ENCODE data around the gene EPDR1.
A peak's percentile ranks its signal among the peaks of the same experiment; 100 is the strongest.

EPDR1 gene

DNA sequence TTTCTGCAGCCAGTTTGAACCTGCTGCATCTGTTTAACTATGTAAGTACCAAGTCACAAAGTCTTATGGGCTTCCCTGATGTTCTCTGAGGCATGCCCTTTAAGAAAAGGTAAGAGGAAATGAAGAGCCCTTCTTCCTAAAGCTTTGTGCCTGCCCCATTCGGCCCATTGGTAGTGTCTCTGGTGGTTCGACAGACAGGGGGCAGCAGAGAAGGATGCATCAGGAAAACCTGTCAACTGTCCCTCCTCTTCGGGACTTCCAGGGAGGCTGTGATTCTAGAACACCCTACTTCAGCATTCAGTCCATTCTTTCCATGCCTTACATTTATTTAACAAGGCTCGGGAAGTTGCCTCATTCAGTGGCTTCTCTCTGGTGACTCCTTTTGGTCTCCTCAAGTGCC is 1.9 kb upstream of the EPDR1 start:
- Histone ChIP-seq H3K4me1 (ENCODE audit: control insufficient read depth, insufficient read depth, low read depth, low read length) (peaks cover 12% of the 10 kb centered on the region), H2BK120ac (ENCODE audit: low read depth, low read length) (no peak overlapping the region), H3K14ac (ENCODE audit: low read length in 2 of 2) (no peak overlapping the region), H2BK5ac (ENCODE audit: low read depth, low read length, poor library complexity, severe bottlenecking) (no peak overlapping the region), H3K9ac (ENCODE audit: low read length) (no peak overlapping the region), H3K27me3 (ENCODE audit: control insufficient read depth in 1 of 2, insufficient read depth in 1 of 2, low read length in 2 of 2) (peaks cover 0 to 19% of the 10 kb centered on the region in 2 experiments), H2BK12ac (ENCODE audit: low read length in 2 of 2) (no peak overlapping the region), H3K4me2 (ENCODE audit: low read length, poor library complexity, severe bottlenecking) (no peak overlapping the region), H3K36me3 (ENCODE audit: control insufficient read depth in 1 of 2, insufficient read depth in 2 of 2, low read depth in 1 of 2, low read length in 2 of 2) (no peaks in the 10 kb centered on the region), H3K4ac (ENCODE audit: low read depth in 1 of 2, low read length in 2 of 2) (no peak overlapping the region), H3K23ac (ENCODE audit: low read length in 2 of 2) (no peak overlapping the region), H3K79me1 (replicated peaks; ENCODE audit: low read length, poor library complexity, severe bottlenecking) (peaks cover 8% of the 10 kb centered on the region), H3K4me3 (ENCODE audit: insufficient read depth in 1 of 2, low read depth in 1 of 2, low read length in 2 of 2) (no peak overlapping the region), H2AFZ (ENCODE audit: low read depth, low read length) (no peak overlapping the region), H3K9me3 (ENCODE audit: control insufficient read depth, low read length) (no peaks in the 10 kb centered on the region), H2BK15ac (ENCODE audit: low read depth, poor library complexity, severe bottlenecking) (no peak overlapping the region), H4K91ac (ENCODE audit: low read length) (no peak overlapping the region), H4K8ac (ENCODE audit: low read length) (no peak overlapping the region), H2AK5ac (ENCODE audit: low read length, severe bottlenecking) (no peak overlapping the region), H3K27ac (ENCODE audit: low read length, poor library complexity, severe bottlenecking) (no peak overlapping the region), H3K18ac (ENCODE audit: low read depth in 1 of 2, low read length in 2 of 2) (no peak overlapping the region)
- 62% methylated on average over 4 of the region's 4 CpGs for WGBS
- no peak for DNase-seq

DNA sequence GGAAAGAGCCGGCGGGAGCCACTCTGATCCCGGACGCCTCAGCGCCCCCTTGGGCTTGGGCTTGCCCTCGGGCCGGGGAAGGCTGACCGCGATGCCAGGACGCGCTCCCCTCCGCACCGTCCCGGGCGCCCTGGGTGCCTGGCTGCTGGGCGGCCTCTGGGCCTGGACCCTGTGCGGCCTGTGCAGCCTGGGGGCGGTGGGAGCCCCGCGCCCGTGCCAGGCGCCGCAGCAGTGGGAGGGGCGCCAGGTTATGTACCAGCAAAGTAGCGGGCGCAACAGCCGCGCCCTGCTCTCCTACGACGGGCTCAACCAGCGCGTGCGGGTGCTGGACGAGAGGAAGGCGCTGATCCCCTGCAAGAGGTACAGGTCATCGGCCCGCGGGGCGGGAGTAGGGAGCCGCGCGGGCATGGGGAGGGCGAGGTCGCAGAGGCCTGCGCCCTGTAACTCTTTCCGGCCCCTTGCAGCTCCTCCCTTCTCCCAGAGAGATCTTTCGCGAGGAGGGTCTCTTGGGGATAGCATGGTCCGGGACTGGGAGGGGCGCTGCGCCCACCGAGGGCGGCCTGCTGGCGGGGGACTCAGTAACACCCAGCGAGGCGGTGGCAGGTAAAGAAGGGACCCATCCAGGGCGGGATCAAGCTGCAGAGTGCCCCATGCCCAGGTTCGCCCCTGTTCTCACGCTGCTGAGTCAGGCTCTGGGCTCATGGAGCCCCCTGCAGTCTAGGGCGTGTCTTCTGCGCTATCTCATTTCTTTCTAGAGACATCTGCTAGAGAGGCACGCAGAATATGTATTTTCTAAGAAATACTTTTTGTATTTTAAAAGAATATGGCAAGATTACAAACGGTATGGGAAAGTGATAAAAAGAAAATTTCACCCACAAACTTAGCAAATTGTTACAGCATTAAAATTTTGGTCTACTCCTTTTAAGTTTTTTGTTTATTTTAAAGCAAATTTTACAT is 687 bp downstream of the EPDR1 start:
- Histone ChIP-seq H3K4me1 (ENCODE audit: control insufficient read depth, insufficient read depth, low read depth, low read length) (peaks cover 8% of the 10 kb centered on the region), H4K91ac (ENCODE audit: low read length) (peak overlapping the region; percentile 41), H2AFZ (ENCODE audit: low read depth, low read length) (peak overlapping the region; percentile 80), H3K27me3 (ENCODE audit: control insufficient read depth in 1 of 2, insufficient read depth in 1 of 2, low read length in 2 of 2) (peaks cover 0 to 15% of the 10 kb centered on the region in 2 experiments), H4K8ac (ENCODE audit: low read length) (peak overlapping the region; percentile 89), H3K9me3 (ENCODE audit: control insufficient read depth, low read length) (no peaks in the 10 kb centered on the region), H3K18ac (ENCODE audit: low read depth in 1 of 2, low read length in 2 of 2) (peak overlapping the region in 1 of 2 experiments; percentile 34), H3K4ac (ENCODE audit: low read depth in 1 of 2, low read length in 2 of 2) (no peak overlapping the region), H3K23ac (ENCODE audit: low read length in 2 of 2) (peak overlapping the region in 1 of 2 experiments; percentile 14), H2BK5ac (ENCODE audit: low read depth, low read length, poor library complexity, severe bottlenecking) (no peak overlapping the region), H2AK5ac (ENCODE audit: low read length, severe bottlenecking) (no peak overlapping the region), H3K4me3 (ENCODE audit: insufficient read depth in 1 of 2, low read depth in 1 of 2, low read length in 2 of 2) (peak overlapping the region; percentile 79 to 87), H3K9ac (ENCODE audit: low read length) (peak overlapping the region; percentile 91), H2BK120ac (ENCODE audit: low read depth, low read length) (peak overlapping the region; percentile 38), H2BK12ac (ENCODE audit: low read length in 2 of 2) (peak overlapping the region in 1 of 2 experiments; percentile 11), H3K27ac (ENCODE audit: low read length, poor library complexity, severe bottlenecking) (peak overlapping the region; percentile 11), H3K14ac (ENCODE audit: low read length in 2 of 2) (peak overlapping the region in 1 of 2 experiments; percentile 45), H3K4me2 (ENCODE audit: low read length, poor library complexity, severe bottlenecking) (peak overlapping the region; percentile 97), H3K79me1 (replicated peaks; ENCODE audit: low read length, poor library complexity, severe bottlenecking) (peaks cover 14% of the 10 kb centered on the region), H2BK15ac (ENCODE audit: low read depth, poor library complexity, severe bottlenecking) (peak overlapping the region; percentile 36), H3K36me3 (ENCODE audit: control insufficient read depth in 1 of 2, insufficient read depth in 2 of 2, low read depth in 1 of 2, low read length in 2 of 2) (no peaks in the 10 kb centered on the region)
- peak; percentile 12 for DNase-seq
- under 1% methylated on average over 49 of the region's 63 CpGs for WGBS

DNA sequence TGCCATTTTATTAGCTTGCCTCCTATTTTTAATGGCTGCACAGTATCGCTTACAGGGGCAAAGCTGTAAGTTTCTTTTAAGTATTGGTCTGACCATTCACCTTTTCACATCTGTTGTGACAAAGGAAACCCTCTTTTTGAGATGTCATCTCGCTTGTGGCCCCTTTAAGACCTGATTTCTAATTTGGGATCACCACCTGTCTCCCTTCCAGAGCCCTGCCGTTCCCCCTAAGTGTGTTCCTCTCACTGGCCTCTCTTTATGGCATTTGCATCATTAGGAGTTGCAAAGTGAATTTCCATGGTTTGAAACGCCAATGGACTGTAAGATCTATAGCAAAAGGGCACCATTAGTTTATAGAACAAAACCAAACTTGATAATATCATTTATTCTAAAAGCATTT is 1.4 kb downstream of the EPDR1 start:
- H3K23ac ChIP-seq (ENCODE audit: low read length in 2 of 2), result no peak overlapping the region
- DNase-seq, result no peak
- H3K4me1 ChIP-seq (ENCODE audit: control insufficient read depth, insufficient read depth, low read depth, low read length), result peaks cover 1% of the 10 kb centered on the region
- H4K8ac ChIP-seq (ENCODE audit: low read length), result no peak overlapping the region
- H2BK12ac ChIP-seq (ENCODE audit: low read length in 2 of 2), result no peak overlapping the region
- H3K9ac ChIP-seq (ENCODE audit: low read length), result peak overlapping the region; percentile 91
- H2AFZ ChIP-seq (ENCODE audit: low read depth, low read length), result no peak overlapping the region
- no peak overlapping the region for H2BK120ac ChIP-seq (ENCODE audit: low read depth, low read length)
- no peak overlapping the region for H4K91ac ChIP-seq (ENCODE audit: low read length)
- H3K14ac ChIP-seq (ENCODE audit: low read length in 2 of 2), result no peak overlapping the region
- no peak overlapping the region for H3K18ac ChIP-seq (ENCODE audit: low read depth in 1 of 2, low read length in 2 of 2)
- peaks cover 16% of the 10 kb centered on the region for H3K79me1 ChIP-seq (replicated peaks; ENCODE audit: low read length, poor library complexity, severe bottlenecking)
- no peak overlapping the region for H3K4me2 ChIP-seq (ENCODE audit: low read length, poor library complexity, severe bottlenecking)
- H3K4ac ChIP-seq (ENCODE audit: low read depth in 1 of 2, low read length in 2 of 2), result no peak overlapping the region
- H3K27me3 ChIP-seq (ENCODE audit: control insufficient read depth in 1 of 2, insufficient read depth in 1 of 2, low read length in 2 of 2), result peaks cover 0 to 14% of the 10 kb centered on the region in 2 experiments
- H2AK5ac ChIP-seq (ENCODE audit: low read length, severe bottlenecking), result no peak overlapping the region
- H2BK15ac ChIP-seq (ENCODE audit: low read depth, poor library complexity, severe bottlenecking), result no peak overlapping the region
- no peak overlapping the region for H2BK5ac ChIP-seq (ENCODE audit: low read depth, low read length, poor library complexity, severe bottlenecking)
- no peaks in the 10 kb centered on the region for H3K36me3 ChIP-seq (ENCODE audit: control insufficient read depth in 1 of 2, insufficient read depth in 2 of 2, low read depth in 1 of 2, low read length in 2 of 2)
- WGBS, result 78% methylated on average over 3 of the region's 4 CpGs
- H3K27ac ChIP-seq (ENCODE audit: low read length, poor library complexity, severe bottlenecking), result no peak overlapping the region
- H3K9me3 ChIP-seq (ENCODE audit: control insufficient read depth, low read length), result no peaks in the 10 kb centered on the region
- H3K4me3 ChIP-seq (ENCODE audit: insufficient read depth in 1 of 2, low read depth in 1 of 2, low read length in 2 of 2), result peak overlapping the region in 1 of 2 experiments; percentile 87

DNA sequence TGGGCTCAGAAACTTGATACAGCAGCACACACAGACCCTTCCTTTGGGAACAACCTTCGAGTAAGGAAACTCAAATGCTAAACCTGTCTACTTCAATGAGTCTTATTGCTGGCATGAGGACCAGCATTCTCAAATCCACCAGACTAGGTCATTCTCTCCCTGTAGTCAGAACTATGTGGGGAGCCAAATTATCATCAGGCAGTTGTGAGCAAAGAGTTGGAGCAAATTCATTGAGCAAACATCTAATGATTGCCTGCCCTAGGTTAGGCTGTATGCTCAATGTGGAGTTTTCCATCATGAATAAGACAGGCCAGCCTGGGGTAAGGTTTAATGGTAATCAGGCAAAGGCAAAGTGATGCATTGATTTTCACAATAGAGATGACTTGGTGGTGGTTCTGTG is 3.6 kb downstream of the EPDR1 start:
- Histone ChIP-seq H3K4me3 (ENCODE audit: insufficient read depth in 1 of 2, low read depth in 1 of 2, low read length in 2 of 2) (peak overlapping the region in 1 of 2 experiments; percentile 46), H3K4me2 (ENCODE audit: low read length, poor library complexity, severe bottlenecking) (no peak overlapping the region), H3K14ac (ENCODE audit: low read length in 2 of 2) (no peak overlapping the region), H2AFZ (ENCODE audit: low read depth, low read length) (no peak overlapping the region), H3K36me3 (ENCODE audit: control insufficient read depth in 1 of 2, insufficient read depth in 2 of 2, low read depth in 1 of 2, low read length in 2 of 2) (no peaks in the 10 kb centered on the region), H2AK5ac (ENCODE audit: low read length, severe bottlenecking) (no peak overlapping the region), H3K23ac (ENCODE audit: low read length in 2 of 2) (no peak overlapping the region), H3K27ac (ENCODE audit: low read length, poor library complexity, severe bottlenecking) (no peak overlapping the region), H3K9ac (ENCODE audit: low read length) (peak overlapping the region; percentile 63), H2BK120ac (ENCODE audit: low read depth, low read length) (no peak overlapping the region), H3K18ac (ENCODE audit: low read depth in 1 of 2, low read length in 2 of 2) (no peak overlapping the region), H3K27me3 (ENCODE audit: control insufficient read depth in 1 of 2, insufficient read depth in 1 of 2, low read length in 2 of 2) (peaks cover 0 to 4% of the 10 kb centered on the region in 2 experiments), H3K4me1 (ENCODE audit: control insufficient read depth, insufficient read depth, low read depth, low read length) (peaks cover 1% of the 10 kb centered on the region), H2BK5ac (ENCODE audit: low read depth, low read length, poor library complexity, severe bottlenecking) (no peak overlapping the region), H4K8ac (ENCODE audit: low read length) (no peak overlapping the region), H2BK12ac (ENCODE audit: low read length in 2 of 2) (no peak overlapping the region), H2BK15ac (ENCODE audit: low read depth, poor library complexity, severe bottlenecking) (no peak overlapping the region), H3K79me1 (replicated peaks; ENCODE audit: low read length, poor library complexity, severe bottlenecking) (peaks cover 27% of the 10 kb centered on the region), H4K91ac (ENCODE audit: low read length) (no peak overlapping the region), H3K9me3 (ENCODE audit: control insufficient read depth, low read length) (no peaks in the 10 kb centered on the region), H3K4ac (ENCODE audit: low read depth in 1 of 2, low read length in 2 of 2) (no peak overlapping the region)
- no peak for DNase-seq
- WGBS, result 55% methylated on average over 1 of the region's 1 CpG
